ENCODE data around the gene KANK3. TPM values are rescaled to one million over a fixed set of nuclear protein-coding genes. Genes with fewer than 3 reads are reported as not detected.

KANK3 gene
- total RNA-seq, 2 donors from 2014 or later: 12.8 to 18.4 TPM

DNA sequence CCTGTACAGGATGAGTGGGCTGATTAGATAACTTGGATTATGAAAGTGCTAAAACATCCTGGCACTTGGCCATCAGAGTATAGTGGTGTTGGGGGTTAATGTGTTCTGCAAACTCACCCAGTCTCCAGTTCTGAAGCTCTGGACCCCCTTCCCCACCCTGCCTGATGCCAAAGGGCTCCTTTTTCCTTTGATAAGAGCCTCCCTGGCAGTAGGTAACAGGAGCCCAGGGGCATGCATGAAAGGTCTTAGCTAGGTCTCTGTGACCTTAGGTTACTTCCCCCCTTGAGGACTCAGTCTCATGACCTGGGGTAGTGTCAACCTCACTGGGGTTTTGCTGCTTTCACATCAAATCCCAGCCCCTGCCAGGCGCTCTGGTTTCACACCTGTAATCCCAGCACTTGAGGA is 19.3 kb downstream of the KANK3 start:
- Histone ChIP-seq H3K36me3 (peaks cover 16% of the 10 kb centered on the region), H3K27me3 (no peaks in the 10 kb centered on the region), H3K9me3 (no peaks in the 10 kb centered on the region), H3K4me3 (no peak overlapping the region), H3K27ac (no peak overlapping the region), H3K4me1 (peaks cover 0 to 42% of the 10 kb centered on the region in 2 donors)
- TF ChIP-seq, protein P1, sequence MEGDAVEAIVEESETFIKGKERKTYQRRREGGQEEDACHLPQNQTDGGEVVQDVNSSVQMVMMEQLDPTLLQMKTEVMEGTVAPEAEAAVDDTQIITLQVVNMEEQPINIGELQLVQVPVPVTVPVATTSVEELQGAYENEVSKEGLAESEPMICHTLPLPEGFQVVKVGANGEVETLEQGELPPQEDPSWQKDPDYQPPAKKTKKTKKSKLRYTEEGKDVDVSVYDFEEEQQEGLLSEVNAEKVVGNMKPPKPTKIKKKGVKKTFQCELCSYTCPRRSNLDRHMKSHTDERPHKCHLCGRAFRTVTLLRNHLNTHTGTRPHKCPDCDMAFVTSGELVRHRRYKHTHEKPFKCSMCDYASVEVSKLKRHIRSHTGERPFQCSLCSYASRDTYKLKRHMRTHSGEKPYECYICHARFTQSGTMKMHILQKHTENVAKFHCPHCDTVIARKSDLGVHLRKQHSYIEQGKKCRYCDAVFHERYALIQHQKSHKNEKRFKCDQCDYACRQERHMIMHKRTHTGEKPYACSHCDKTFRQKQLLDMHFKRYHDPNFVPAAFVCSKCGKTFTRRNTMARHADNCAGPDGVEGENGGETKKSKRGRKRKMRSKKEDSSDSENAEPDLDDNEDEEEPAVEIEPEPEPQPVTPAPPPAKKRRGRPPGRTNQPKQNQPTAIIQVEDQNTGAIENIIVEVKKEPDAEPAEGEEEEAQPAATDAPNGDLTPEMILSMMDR (IDR thresholded peaks at IDR 0.05): no peak
- DNase-seq (ENCODE audit: low spot score): no peak

DNA sequence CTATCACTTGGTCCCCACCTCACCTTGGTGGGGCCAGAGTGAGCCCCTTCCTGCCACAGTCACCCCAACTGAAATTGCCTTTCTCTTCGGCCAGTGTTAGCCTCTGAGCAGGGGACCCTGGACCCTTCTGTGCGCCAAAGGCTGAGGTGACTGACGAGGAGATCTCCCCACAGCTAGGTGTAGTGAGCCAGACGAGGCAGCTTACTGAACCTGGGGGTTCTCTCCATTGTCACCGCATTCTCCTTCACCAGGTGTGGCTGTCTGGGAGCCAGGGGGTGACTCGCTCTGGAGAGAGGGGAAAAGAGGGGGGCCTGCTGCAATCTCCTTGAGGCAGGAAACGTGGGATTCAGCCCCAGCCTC is 20.4 kb downstream of the KANK3 start:
- Histone ChIP-seq H3K4me1 (peaks cover 0 to 42% of the 10 kb centered on the region in 2 donors), H3K27ac (peak overlapping the region; percentile 90 to 93), H3K36me3 (peaks cover 16% of the 10 kb centered on the region), H3K9me3 (no peaks in the 10 kb centered on the region), H3K27me3 (no peaks in the 10 kb centered on the region), H3K4me3 (peak overlapping the region; percentile 78 to 92)
- DNase-seq (ENCODE audit: low spot score): no peak
- TF ChIP-seq, protein P1 (IDR thresholded peaks at IDR 0.05): no peak

DNA sequence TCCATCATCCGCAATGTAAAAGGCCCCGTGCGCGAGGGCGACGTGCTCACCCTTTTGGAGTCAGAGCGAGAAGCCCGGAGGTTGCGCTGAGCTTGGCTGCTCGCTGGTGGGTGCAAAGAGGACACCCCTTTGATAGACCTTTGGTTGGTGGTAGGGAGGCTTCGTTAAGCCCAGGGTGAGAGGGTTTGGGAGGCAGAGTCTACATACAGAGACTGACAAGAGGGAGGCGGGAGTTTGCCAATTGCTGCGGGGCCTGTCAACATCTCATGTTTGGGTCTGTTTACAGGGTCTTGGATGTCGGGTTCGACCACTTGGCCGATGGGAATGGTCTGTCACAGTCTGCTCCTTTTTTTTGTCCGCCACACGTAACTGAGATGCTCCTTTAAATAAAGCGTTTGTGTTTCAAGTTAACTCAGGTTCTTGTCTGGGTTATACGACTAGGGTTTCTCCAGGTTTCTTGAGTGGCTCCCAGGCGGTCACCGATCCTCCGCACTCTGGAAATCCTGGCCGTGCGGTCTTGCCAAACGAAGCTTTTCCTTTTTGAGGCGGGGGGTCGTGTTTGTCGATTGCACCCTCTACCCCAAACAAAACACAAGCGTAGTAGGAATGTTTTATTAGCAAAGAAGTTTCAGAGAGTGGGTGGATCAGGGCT is 20.9 kb downstream of the KANK3 start:
- H3K27ac ChIP-seq: peak overlapping the region; percentile 90 to 93
- peaks cover 16% of the 10 kb centered on the region for H3K36me3 ChIP-seq
- TF ChIP-seq, protein P1 (IDR thresholded peaks at IDR 0.05): no peak
- no peak for DNase-seq (ENCODE audit: low spot score)
- H3K9me3 ChIP-seq: no peaks in the 10 kb centered on the region
- H3K4me1 ChIP-seq: peaks cover 0 to 43% of the 10 kb centered on the region in 2 donors
- no peaks in the 10 kb centered on the region for H3K27me3 ChIP-seq
- H3K4me3 ChIP-seq: peak overlapping the region; percentile 78 to 92

DNA sequence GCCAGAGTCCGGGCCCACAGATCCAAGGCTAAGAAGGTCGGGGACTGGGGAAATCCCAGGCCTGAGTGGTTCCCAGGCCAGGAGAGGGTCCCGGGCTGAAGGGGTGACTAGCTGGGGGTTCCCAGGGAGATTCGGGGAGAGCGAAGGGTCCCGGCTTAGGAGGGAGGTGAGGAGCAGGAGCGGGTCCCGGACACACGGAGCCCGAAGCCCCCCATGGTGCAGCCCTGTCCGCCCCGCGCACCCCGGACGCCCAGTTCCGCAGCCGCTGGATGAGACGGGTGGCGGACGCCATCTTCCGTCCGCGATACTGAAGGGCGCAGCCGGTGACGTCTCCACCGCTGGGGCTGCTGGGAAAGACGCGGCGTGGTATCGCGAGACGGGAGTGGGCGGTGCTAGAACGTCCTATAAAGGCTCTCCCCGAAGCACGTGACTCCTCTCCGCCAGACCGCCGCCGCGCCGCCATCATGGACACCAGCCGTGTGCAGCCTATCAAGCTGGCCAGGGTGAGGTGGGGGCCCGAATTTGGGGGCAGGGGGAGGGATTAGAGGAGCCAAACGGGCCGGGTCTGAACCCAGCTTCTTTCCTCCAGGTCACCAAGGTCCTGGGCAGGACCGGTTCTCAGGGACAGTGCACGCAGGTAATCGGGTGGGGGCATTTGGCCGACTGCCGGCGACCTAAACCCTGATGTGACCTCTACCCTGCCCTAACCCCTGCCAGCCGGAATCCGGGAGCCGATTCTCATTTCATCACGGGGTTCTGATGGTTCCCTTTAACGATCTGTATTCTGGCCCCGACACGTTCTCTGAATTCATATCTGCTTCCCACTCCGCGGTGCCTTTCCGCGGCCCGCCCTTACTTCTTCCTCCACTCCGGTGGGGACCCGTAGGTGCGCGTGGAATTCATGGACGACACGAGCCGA is 21.7 kb downstream of the KANK3 start, which contains the start of the genes NDUFA7 and RPS28:
TSS of gene NDUFA7 (minus strand) at position 309 of the 919 bp plus-strand sequence. CDS start at position 292, 17 bp downstream.
TSS of gene RPS28 (plus strand) at position 430 of the 919 bp plus-strand sequence. CDS start at position 465, 35 bp downstream.
- no peaks in the 10 kb centered on the region for H3K9me3 ChIP-seq
- TF ChIP-seq, protein P1 (IDR thresholded peaks at IDR 0.05): peak in 1 of 2 donors; percentile 59
- peaks cover 0 to 48% of the 10 kb centered on the region in 2 donors for H3K4me1 ChIP-seq
- H3K27me3 ChIP-seq: no peaks in the 10 kb centered on the region
- H3K36me3 ChIP-seq: peaks cover 17% of the 10 kb centered on the region
- H3K27ac ChIP-seq: peak within 1 kb of the TSS; percentile 90 to 93
- H3K4me3 ChIP-seq: peak within 1 kb of the TSS; percentile 78 to 92
- DNase-seq (ENCODE audit: low spot score): peak; percentile 97

DNA sequence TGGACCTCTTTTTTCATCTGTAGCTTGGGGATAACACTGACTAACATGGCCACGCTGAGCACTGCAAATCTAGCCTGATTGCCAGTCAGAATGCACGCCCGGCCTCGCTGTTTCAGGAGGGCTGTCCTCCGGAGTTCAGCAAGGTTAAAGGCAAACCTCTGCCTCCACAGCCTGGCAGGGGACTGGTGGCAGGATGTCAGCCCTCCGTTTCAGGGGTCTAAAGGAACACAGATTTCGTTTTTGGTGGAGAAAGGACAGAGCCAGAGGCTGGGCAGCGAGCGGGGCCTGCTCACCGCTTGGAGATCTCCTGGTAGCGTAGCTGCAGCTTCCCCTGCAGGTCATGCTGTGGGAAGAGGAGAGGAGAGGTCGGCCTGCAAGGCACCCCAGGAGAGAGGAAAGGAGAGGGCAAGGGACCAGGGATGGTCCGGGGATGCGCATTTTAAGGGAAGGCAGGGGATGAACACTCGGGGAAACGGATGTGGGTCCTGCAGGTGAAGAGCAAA is 22.4 kb downstream of the KANK3 start:
- Histone ChIP-seq H3K4me1 (peaks cover 0 to 48% of the 10 kb centered on the region in 2 donors), H3K27me3 (no peaks in the 10 kb centered on the region), H3K27ac (peak overlapping the region; percentile 90 to 93), H3K4me3 (peak overlapping the region; percentile 78 to 92), H3K9me3 (no peaks in the 10 kb centered on the region), H3K36me3 (peaks cover 23% of the 10 kb centered on the region)
- TF ChIP-seq, protein P1 (IDR thresholded peaks at IDR 0.05): no peak
- no peak for DNase-seq (ENCODE audit: low spot score)
